Mesendoderm (in vitro differentiated cells): Measurements from ENCODE around the gene AHRR. TPM values are rescaled to one million over a fixed set of nuclear protein-coding genes. Genes with fewer than 3 reads are reported as not detected.
"Not testable (repeated sequence)": the region's sequence is repeated elsewhere in the genome, so short reads cannot be mapped to it uniquely, and the experiment has no call there.

Experiments used
- DNase-seq: peaks from one replicate; pipeline ENCODE4 v3.0.0; 2013
- H2AK5ac ChIP-seq: 2 replicates; pipeline ENCODE4 v1.6.1; 2013; ENCODE audit warnings: low read length, inconsistent platforms
- H2BK120ac ChIP-seq: 2 replicates; pipeline ENCODE4 v1.6.1; 2013; ENCODE audit warnings: low read depth, mild to moderate bottlenecking, low read length, moderate library complexity, mixed read lengths
- H2BK15ac ChIP-seq: replicated peaks from 2 replicates; pipeline ENCODE4 v1.6.1; 2013; ENCODE audit warnings: low read depth, mild to moderate bottlenecking, moderate library complexity
- H2BK5ac ChIP-seq: 2 replicates; pipeline ENCODE4 v1.6.1; 2013; ENCODE audit warnings: low read length, inconsistent platforms
- H3K18ac ChIP-seq: 2 replicates; pipeline ENCODE4 v1.6.1; 2013; ENCODE audit warnings: mild to moderate bottlenecking, low read length, mixed read lengths
- H3K23ac ChIP-seq: one replicate; pipeline ENCODE4 v1.6.1; 2013; ENCODE audit warnings: low read length
- H3K27ac ChIP-seq: 2 replicates; pipeline ENCODE4 v1.5.1; 2013; ENCODE audit warnings: low read depth, mild to moderate bottlenecking, inconsistent platforms, low read length, moderate library complexity
- H3K27me3 ChIP-seq: 2 replicates; pipeline ENCODE4 v1.6.1; 2013; ENCODE audit warnings: low read length, control low read depth, mild to moderate bottlenecking, inconsistent platforms; ENCODE audit not compliant: insufficient read depth, poor library complexity
- H3K36me3 ChIP-seq: 2 replicates; pipeline ENCODE4 v1.6.1; 2013; ENCODE audit warnings: low read length, inconsistent platforms; ENCODE audit not compliant: control insufficient read depth, insufficient read depth
- H3K4ac ChIP-seq: one replicate; pipeline ENCODE4 v1.6.1; 2013; ENCODE audit warnings: low read depth, mild to moderate bottlenecking, low read length, moderate library complexity
- H3K4me1 ChIP-seq: 2 replicates; pipeline ENCODE4 v1.6.1; 2013; ENCODE audit warnings: low read depth, low read length, inconsistent platforms; ENCODE audit not compliant: control insufficient read depth
- H3K4me2 ChIP-seq: 2 replicates; pipeline ENCODE4 v1.6.1; 2013; ENCODE audit warnings: low read length
- H3K4me3 ChIP-seq: 2 replicates; pipeline ENCODE4 v1.5.1; 2013; ENCODE audit warnings: mild to moderate bottlenecking, low read length
- H3K56ac ChIP-seq: one replicate; pipeline ENCODE4 v1.6.1; 2013; ENCODE audit warnings: low read length
- H3K79me1 ChIP-seq: 2 replicates; pipeline ENCODE4 v1.6.1; 2013; ENCODE audit warnings: low read length, inconsistent platforms
- H3K79me2 ChIP-seq: 2 replicates; pipeline ENCODE4 v1.6.1; 2013; ENCODE audit warnings: mild to moderate bottlenecking, low read length; ENCODE audit not compliant: control insufficient read depth, insufficient read depth
- H3K9ac ChIP-seq: 2 replicates; pipeline ENCODE4 v1.6.1; 2013; ENCODE audit warnings: low read length, inconsistent platforms
- H4K5ac ChIP-seq: one replicate; pipeline ENCODE4 v1.6.1; 2013; ENCODE audit warnings: low read length
- H4K8ac ChIP-seq: one replicate; pipeline ENCODE4 v1.6.1; 2013; ENCODE audit warnings: low read depth, mild to moderate bottlenecking, control low read depth, low read length, moderate library complexity
- WGBS: extraction: QIAGEN DNeasy Blood & Tissue Kit; methylation state at CpG from one replicate; pipeline ENCODE4 v1.1.7; 2013; ENCODE audit warnings: low lambda C conversion rate, missing lambda C conversion rate; ENCODE audit not compliant: insufficient coverage; ENCODE audit errors: extremely low coverage; 5-methylcytosine and 5-hydroxymethylcytosine counted together
- polyA plus RNA-seq, 2 experiments: library from polyadenylated mRNA; stranded (reverse); fragments of 200-250 nt; gene quantifications; one replicate each; pipeline ENCODE4 v1.2.3, GENCODE V29; 2013

Gene AHRR
- polyA plus RNA-seq (2013, experiment 1 of 2): 0.17 TPM
- polyA plus RNA-seq (2013, experiment 2 of 2): 0.22 TPM

DNA sequence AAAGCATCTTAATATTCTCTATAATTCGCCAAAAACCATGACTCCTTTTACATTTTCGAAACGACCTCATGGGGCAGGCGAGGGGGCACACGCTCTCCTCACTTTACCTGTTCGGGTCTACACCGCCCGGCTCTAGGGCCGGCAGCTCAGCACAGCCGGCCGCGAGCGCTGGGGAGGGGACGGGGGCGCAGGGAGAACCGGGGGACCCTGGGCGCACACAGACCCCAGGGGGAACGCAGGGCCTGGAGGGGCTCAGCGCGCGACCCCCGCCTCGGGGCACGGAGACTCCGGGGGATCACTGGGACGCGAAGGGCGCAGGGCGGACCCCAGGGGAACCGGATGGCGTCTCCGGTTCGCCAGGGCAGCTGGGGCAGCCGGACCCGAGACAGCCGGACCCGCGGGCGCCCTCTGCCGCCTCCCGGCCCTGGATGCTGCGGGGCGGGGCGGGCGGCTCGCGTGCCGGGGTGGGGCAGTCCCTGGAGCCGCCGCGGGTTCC, at the start of gene AHRR:
Gene AHRR (plus strand): TSS at position 485 of the 496 bp plus-strand sequence. CDS start 22,189 bp downstream, outside the sequence.
- WGBS: no CpG with 5 or more reads among the region's 51 CpGs

DNA sequence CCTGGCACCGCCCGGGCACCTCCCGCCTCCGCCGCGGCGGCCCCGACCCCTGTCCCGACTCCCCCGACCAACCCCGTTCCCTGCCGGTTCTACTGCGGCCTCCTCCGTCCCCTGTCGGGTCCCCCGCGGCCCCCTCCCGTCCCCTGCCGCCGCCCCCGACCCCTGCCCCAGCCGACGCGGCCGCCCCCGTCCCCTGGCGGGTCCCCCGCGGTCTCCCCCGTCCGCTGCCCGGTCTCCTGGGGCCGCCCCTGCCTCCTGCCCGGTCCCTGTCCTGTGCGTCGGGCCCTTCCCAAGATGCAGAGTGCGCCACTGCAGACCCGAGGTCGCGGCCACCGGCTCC, 49.7 kb upstream of the AHRR start:
- Histone ChIP-seq H3K18ac (peak overlapping the region; percentile 16), H3K9ac (peak overlapping the region; percentile 87), H3K79me2 (peaks cover 20% of the 10 kb centered on the region), H3K4me3 (peak overlapping the region; percentile 92), H3K56ac (peak overlapping the region; percentile 95), H3K4ac (peak overlapping the region; percentile 46)
- H4K8ac ChIP-seq, H3K4me2 ChIP-seq, H3K27me3 ChIP-seq, H2BK15ac ChIP-seq, H2BK5ac ChIP-seq, DNase-seq, H3K4me1 ChIP-seq, H4K5ac ChIP-seq, H2AK5ac ChIP-seq, H3K27ac ChIP-seq, H3K79me1 ChIP-seq, H3K36me3 ChIP-seq, H2BK120ac ChIP-seq, H3K23ac ChIP-seq: not testable (repeated sequence)
- WGBS: no CpG with 5 or more reads among the region's 41 CpGs

More for the DNA sequence above, at the start of gene AHRR:
- no peaks in the 10 kb centered on the region for H3K36me3 ChIP-seq
- H2BK5ac ChIP-seq: no peak within 1 kb of the TSS
- H2BK15ac ChIP-seq: no peak within 1 kb of the TSS
- H3K9ac ChIP-seq: peak within 1 kb of the TSS; percentile 10
- no peak within 1 kb of the TSS for H3K18ac ChIP-seq
- H3K4me2 ChIP-seq: peak within 1 kb of the TSS; percentile 44
- H3K79me2 ChIP-seq: no peaks in the 10 kb centered on the region
- no peak within 1 kb of the TSS for H4K5ac ChIP-seq
- no peak within 1 kb of the TSS for H3K23ac ChIP-seq
- no peaks in the 10 kb centered on the region for H3K4me1 ChIP-seq
- H3K4ac ChIP-seq: no peak within 1 kb of the TSS
- peaks cover 29% of the 10 kb centered on the region for H3K27me3 ChIP-seq
- H3K27ac ChIP-seq: no peak within 1 kb of the TSS
- H4K8ac ChIP-seq: no peak within 1 kb of the TSS
- H2AK5ac ChIP-seq: no peak within 1 kb of the TSS
- no peaks in the 10 kb centered on the region for H3K79me1 ChIP-seq
- no peak within 1 kb of the TSS for H3K4me3 ChIP-seq
- DNase-seq: peak; percentile 73
- peak within 1 kb of the TSS; percentile 76 for H3K56ac ChIP-seq
- no peak within 1 kb of the TSS for H2BK120ac ChIP-seq

DNA sequence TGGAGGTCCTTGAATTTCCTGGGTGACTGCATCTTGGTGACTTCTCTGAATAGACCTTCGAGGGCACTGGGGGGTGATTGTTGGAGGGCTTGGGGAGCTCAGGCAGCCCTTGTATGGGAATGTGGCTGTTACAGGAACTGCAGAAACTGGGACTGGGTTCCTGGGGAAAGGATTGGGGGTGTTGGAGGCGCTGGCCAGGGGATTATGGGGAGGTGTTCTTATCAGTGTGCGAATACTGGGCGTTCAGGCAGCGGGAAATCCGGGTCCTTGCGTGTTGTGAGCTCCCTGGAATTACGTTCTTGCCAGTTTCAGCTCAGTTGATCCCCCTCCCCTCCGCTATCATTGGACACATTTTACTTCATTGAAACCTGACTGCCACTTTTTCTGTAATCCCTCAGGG, 48.4 kb upstream of the AHRR start:
- not testable (repeated sequence) for H3K9ac ChIP-seq, H4K8ac ChIP-seq, H3K4me2 ChIP-seq, H3K4ac ChIP-seq, H2BK15ac ChIP-seq, DNase-seq, H3K4me3 ChIP-seq, H4K5ac ChIP-seq, H2BK5ac ChIP-seq, H2AK5ac ChIP-seq, H3K23ac ChIP-seq, H3K27ac ChIP-seq, H3K18ac ChIP-seq, H2BK120ac ChIP-seq, H3K56ac ChIP-seq, H3K79me1 ChIP-seq, H3K27me3 ChIP-seq, H3K36me3 ChIP-seq, H3K4me1 ChIP-seq
- peaks cover 20% of the 10 kb centered on the region for H3K79me2 ChIP-seq
- WGBS: no CpG with 5 or more reads among the region's 9 CpGs

DNA sequence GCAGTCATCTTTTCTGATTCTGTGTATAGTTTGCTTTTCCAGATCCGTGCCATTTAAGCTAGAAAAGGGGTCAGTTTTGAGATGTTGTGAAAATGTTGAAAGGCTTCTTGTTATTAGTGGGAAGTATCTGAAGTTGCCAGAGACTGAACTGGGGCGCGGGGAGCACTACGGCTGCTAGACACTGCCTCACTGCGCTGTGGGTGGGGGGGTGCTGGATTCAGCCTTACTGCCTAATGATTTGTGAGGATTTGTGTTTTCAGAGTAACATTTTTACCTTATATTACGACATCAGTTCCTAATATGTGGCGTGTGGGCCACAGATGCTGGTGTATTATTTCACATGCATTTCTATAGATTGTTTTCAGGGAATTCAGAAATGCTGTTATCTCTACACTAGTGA, 48.0 kb upstream of the AHRR start:
- not testable (repeated sequence) for H3K36me3 ChIP-seq, H3K4me3 ChIP-seq

DNA sequence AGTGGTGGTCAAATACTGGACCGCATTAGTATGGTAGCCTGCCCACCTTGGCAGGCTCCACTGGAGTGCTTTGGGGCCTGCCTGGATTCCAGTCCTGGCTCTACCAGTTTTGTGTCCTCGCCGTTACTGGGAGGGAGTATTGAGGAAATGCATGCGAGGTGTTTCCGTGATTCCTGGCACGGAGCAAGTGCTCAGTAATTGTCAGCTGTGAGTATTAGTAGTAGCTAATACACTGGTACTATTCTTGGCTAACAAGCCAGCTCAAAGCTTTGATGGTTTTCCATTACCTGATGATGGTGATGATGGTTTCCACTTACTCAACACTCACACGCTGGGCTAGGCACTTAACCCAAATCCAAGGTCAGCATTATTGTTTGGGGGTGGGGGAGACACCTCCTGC, 47.2 kb upstream of the AHRR start:
- H4K8ac ChIP-seq, H2BK120ac ChIP-seq, H3K79me1 ChIP-seq, H3K4me2 ChIP-seq, H2AK5ac ChIP-seq, H3K36me3 ChIP-seq, H3K4ac ChIP-seq, DNase-seq, H3K4me1 ChIP-seq, H3K18ac ChIP-seq, H2BK5ac ChIP-seq, H2BK15ac ChIP-seq, H3K9ac ChIP-seq, H3K4me3 ChIP-seq, H3K23ac ChIP-seq, H3K27ac ChIP-seq, H3K56ac ChIP-seq, H3K27me3 ChIP-seq, H4K5ac ChIP-seq: not testable (repeated sequence)
- peaks cover 24% of the 10 kb centered on the region for H3K79me2 ChIP-seq
- WGBS: no CpG with 5 or more reads among the region's 7 CpGs

More for the DNA sequence above, 48.0 kb upstream of the AHRR start:
- H2BK5ac ChIP-seq, DNase-seq, H2BK15ac ChIP-seq, H3K27me3 ChIP-seq, H4K8ac ChIP-seq, H3K4me1 ChIP-seq, H3K9ac ChIP-seq, H3K56ac ChIP-seq, H2AK5ac ChIP-seq, H4K5ac ChIP-seq, H3K18ac ChIP-seq, H3K4me2 ChIP-seq, H2BK120ac ChIP-seq, H3K4ac ChIP-seq, H3K27ac ChIP-seq, H3K79me1 ChIP-seq, H3K23ac ChIP-seq: not testable (repeated sequence)
- peaks cover 20% of the 10 kb centered on the region for H3K79me2 ChIP-seq
- no CpG with 5 or more reads among the region's 7 CpGs for WGBS

DNA sequence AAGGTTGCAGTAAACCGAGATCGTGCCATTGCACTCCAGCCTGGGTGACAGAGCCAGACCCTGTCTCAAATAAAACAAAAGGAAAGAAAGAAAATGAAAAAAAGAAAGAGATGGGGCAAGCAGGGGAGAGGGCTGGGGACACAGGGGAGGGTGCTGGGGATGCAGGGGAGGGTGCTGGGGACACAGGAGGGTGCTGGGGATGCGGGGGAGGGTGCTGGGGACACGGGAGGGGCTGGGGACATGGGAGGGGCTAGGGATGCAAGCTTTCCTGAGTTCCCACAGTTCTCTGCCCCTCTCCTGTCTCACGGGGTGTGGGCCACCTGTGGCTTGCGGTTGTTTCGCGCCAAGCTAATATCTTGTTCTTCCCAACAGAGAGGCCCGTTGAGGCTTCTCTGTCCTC, 42.9 kb upstream of the AHRR start:
- no peaks in the 10 kb centered on the region for H3K27me3 ChIP-seq
- H3K23ac ChIP-seq: no peak overlapping the region
- no peak overlapping the region for H2BK5ac ChIP-seq
- H3K4me1 ChIP-seq: no peaks in the 10 kb centered on the region
- no peak overlapping the region for H3K18ac ChIP-seq
- peaks cover 13% of the 10 kb centered on the region for H3K79me1 ChIP-seq
- no peak for DNase-seq
- no peak overlapping the region for H3K4me2 ChIP-seq
- peaks cover 39% of the 10 kb centered on the region for H3K79me2 ChIP-seq
- WGBS: no CpG with 5 or more reads among the region's 9 CpGs
- no peak overlapping the region for H2AK5ac ChIP-seq
- no peak overlapping the region for H4K8ac ChIP-seq
- H3K4ac ChIP-seq: no peak overlapping the region
- no peak overlapping the region for H3K27ac ChIP-seq
- H3K4me3 ChIP-seq: no peak overlapping the region
- H2BK120ac ChIP-seq: no peak overlapping the region
- peaks cover under 1% of the 10 kb centered on the region for H3K36me3 ChIP-seq
- H3K56ac ChIP-seq: no peak overlapping the region
- no peak overlapping the region for H3K9ac ChIP-seq
- H2BK15ac ChIP-seq: no peak overlapping the region
- no peak overlapping the region for H4K5ac ChIP-seq
